Measurements from ENCODE around the gene ZNF384.

- TF ChIP-seq, protein P1, sequence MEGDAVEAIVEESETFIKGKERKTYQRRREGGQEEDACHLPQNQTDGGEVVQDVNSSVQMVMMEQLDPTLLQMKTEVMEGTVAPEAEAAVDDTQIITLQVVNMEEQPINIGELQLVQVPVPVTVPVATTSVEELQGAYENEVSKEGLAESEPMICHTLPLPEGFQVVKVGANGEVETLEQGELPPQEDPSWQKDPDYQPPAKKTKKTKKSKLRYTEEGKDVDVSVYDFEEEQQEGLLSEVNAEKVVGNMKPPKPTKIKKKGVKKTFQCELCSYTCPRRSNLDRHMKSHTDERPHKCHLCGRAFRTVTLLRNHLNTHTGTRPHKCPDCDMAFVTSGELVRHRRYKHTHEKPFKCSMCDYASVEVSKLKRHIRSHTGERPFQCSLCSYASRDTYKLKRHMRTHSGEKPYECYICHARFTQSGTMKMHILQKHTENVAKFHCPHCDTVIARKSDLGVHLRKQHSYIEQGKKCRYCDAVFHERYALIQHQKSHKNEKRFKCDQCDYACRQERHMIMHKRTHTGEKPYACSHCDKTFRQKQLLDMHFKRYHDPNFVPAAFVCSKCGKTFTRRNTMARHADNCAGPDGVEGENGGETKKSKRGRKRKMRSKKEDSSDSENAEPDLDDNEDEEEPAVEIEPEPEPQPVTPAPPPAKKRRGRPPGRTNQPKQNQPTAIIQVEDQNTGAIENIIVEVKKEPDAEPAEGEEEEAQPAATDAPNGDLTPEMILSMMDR (IDR thresholded peaks at IDR 0.05 in 8 of 11, conservative IDR thresholded peaks at IDR 0.05 in 3 of 11): no peak
- TF ChIP-seq POLR2A (IDR thresholded peaks at IDR 0.05): peak in 1 of 3 donors; percentile 52
- peak in 1 of 3 donors; percentile 38 for TF ChIP-seq POLR2AphosphoS5 (IDR thresholded peaks at IDR 0.05)
Observed at GRCh38 chr12:6635375-6635855, 53.8 kb downstream of the ZNF384 start.
